GM19467 (cell line): Measurements from ENCODE around the gene FAM110C.
"Not testable (repeated sequence)": the region's sequence is repeated elsewhere in the genome, so short reads cannot be mapped to it uniquely, and the experiment has no call there.

Experiments
- ATAC-seq: cut with Tn5 transposase; IDR thresholded peaks from one replicate; pipeline ENCODE4 v1.9.1; 2021; ENCODE audit warnings: mild to moderate bottlenecking, moderate library complexity; ENCODE audit not compliant: unreplicated experiment

FAM110C gene, protein sequence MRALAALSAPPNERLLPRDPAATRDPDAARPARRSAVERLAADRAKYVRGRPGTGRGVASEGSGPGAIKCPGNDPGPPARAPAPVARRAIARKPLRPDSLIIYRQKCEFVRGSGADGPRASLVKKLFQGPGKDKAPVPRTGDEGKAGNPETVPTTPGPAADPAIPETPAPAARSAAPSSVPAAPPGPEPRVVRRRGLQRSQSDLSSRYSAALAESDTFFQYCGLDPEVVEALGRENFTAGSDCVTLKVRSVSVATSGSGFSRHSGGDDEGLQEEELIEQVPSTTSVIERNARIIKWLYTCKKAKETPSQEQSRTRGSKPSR

DNA sequence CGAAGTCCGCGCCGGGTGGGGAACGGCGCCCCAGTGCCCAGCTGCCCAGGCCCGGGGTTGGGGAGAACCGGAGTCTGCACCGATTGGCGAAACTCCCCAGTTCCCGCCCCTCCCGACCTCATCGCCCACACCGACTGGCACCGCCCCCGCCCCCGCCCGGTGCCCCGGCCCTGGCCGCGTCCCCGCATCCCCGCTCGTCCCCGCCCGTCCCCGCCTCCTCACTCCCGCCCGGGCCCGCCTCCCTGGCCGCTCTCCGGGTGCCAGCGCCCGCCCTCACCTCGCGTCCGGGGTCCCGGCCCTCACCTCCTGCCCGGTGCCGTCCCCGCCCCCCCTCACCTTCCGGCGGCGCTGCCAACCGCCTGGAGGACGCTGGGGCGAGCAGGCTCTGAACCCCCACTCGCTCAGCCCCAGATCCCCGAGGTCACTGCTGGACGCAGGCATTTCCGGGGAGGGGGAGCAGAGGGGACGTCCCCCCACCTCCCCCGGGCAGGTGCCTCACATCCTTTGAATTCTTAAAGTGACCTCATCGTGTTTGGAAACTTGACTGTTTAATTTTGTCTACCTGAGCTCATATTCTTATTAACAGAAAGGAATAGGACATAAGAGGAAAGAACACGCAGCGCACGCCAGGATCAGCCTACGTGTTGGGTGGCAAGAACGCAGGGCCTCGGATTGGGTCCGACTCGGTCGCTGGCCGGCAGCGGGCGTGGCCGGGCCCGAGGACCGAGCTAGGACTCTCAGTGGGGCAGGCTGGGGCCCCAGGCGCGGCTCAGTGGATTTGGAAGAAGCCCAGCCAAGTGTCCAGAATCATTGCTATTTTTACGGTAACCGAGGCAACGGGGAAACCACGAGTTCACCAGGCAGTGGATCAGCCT is at the start of gene FAM110C:
Gene FAM110C, minus strand, starts transcription at position 35 of the 875 bp plus-strand sequence. CDS start 120 bp downstream, outside the sequence.
- no peak for ATAC-seq

GRCh38 chr2:92326-92725 is 46.0 kb upstream of the FAM110C start:
- no peak for ATAC-seq

DNA sequence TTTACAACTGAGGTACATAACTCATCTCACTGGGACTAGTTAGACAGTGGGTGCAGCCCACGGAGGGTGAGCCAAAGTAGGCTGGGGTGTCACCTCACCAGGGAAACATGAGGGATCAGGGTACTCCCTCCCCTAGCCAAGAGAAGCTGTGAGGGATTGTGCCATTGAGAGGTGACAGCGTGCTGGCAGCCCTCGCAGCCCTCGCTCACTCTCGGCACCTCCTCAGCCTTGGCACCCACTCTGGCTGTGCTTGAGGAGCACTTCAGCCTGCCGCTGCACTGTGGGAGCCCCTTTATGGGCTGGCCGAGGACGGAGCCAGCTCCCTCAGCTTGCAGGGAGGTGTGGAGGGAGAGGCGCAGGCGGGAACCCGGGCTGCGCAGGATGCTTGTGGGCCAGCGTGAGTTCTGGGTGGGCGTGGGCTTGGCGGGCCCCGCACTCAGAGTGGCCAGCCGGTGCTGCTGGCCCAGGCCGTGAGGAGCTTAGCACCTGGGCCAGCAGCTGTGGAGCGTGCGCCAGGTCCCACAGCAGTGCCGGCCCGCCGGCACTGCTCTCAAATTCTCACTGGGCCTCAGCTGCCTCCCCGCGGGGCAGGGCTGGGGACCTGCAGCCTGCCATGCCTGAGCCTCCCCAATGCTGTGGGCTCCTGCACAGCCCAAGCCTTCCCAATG is 44.5 kb upstream of the FAM110C start:
- no peak for ATAC-seq

DNA sequence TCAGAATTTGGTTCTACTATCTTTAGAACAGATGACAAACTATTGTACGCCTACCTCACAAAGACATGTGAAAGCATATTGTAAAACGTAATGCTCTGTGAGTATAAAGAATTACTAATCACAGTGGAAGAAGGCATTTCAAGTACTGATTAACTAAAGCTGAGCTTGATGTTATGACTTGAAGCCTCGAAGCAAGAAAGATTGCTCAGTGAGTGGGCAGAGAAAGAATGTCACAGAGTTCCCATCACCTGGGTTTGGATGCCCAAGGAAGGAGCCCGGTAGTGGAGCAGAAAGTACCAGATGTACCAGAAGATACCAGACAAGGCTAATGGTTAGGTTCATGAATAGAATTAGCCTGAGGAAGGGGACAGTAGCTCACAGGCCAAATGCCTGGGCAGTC is 39.5 kb upstream of the FAM110C start:
- no peak for ATAC-seq

DNA sequence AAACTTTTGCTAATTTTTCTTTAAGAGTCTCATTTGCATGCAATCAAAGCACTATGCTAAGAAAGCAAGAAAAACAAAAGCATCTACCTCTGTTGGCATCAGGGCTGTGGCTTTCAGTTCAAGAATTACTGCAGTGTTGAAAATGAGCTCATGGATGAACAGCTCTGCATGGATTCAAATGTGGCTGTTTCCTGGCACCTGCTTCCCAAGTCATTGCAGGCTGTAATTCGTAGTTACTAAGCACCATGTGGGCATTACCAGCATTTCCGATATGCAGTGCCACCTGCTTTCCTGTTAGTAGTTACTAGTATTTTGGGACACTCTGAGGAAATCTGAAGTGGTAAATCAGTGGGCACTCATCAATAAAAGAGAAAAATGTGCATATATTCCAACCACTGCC is 37.8 kb upstream of the FAM110C start:
- no peak for ATAC-seq

DNA sequence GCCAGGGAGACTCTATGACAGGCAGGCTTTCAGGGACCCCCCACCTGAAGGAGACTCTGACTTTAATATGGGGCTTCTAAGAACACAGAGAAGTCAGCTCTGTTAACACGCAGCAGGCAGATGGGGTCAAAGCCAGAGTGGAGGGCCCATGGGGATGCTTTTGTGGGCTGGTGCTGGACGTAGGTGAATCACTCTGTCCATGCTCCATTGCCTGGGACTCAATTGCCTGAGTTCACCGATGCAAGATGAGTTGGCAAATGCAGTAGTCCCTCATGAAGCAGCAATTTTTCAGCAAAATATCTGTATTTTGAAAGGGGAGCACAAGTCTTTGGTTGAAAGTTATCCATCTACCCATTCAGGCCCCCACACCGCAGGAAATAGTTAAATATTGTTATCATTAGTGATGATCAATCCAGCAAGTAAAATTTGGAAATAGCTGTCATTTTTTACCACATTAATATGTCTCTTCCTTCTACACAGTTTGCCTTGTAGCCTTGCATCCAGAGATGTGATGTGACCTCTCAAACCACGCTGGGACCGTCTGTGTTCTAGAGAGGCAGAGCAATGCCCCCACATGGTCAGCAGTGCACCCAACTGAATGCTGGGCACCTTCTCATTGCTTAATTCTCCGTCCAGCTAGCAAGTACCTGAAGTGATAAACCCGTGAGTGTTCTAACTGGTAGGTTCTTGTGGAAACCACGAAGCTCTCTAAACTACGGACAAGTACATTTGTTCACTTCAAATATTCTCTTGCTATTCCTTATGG is 34.8 kb upstream of the FAM110C start:
- no peak for ATAC-seq

GRCh38 chr2:80378-80777 is 34.1 kb upstream of the FAM110C start:
- ATAC-seq, result no peak

DNA sequence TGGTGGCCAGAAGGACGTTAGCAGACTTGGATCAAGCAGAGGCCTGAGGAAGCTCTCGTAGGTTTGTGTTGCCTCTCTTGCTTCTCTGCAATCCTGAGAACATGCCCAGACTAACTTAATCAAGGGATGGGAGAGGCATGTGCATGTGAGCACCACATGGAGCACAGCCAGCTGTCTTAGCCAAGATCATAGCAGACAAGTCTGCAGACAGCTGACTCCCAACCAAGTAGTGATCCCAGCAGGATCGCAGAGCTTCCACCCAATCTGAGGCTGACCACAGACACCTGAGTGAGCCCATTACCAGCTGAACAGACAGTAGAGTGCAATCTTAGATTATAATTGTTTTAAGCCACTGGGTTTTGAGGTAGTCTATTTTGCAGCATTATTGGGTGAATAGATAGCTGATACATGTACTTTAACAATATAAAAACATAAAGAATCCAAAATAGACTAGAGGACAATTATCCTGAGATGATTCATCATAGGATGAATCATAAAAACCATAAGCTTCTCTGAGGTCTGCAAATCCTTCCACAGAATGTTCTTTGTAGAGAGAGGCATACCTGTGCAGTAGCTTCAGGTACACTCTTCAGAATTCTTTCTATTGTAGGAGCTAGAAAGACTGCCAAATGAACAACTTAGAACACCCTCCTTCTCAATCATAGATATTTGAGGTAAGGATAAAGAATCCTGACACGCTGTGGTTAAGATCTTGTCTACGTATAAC is 25.2 kb upstream of the FAM110C start:
- ATAC-seq, result no peak

GRCh38 chr2:69366-70344 is 23.4 kb upstream of the FAM110C start:
- no peak for ATAC-seq

- ATAC-seq, result not testable (repeated sequence)
Observed at GRCh38 chr2:68637-69036, 22.3 kb upstream of the FAM110C start.

DNA sequence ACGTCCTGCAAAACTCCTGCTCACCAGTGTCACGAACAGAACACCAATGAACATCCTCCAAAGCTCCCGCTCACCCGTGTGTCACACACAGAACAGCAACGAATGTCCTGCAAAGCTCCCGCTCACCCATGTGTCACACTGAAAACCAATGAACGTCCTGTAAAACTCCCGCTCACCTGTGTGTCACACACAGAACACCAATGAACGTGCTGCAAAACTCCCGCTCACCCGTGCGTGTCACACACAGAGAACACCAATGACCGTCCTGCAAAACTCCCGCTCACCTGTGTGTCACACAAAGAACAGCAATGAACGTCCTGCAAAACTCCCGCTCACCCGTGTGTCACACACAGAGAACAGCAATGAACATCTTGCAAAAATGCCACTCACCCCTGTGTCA is 20.5 kb upstream of the FAM110C start:
- ATAC-seq, result no peak

DNA sequence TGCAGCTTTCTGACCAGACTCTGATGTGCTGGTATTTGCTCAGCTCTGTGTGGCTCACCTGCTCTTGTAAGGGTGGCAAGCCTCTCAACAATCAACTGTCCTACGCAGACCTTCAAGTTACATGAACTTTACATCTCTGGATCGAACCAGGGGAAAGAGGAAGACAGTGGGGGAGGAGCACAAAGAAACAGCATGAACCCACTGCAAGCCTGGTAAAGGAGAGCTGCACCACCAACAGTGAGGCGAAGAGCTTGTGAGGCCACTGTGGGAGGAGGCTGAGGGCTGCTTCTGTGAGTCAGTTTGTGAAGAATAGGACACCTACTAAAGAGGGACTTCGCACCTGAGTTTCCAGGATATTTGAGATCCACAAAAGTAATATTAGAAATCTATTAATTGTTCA is 18.8 kb upstream of the FAM110C start:
- no peak for ATAC-seq

DNA sequence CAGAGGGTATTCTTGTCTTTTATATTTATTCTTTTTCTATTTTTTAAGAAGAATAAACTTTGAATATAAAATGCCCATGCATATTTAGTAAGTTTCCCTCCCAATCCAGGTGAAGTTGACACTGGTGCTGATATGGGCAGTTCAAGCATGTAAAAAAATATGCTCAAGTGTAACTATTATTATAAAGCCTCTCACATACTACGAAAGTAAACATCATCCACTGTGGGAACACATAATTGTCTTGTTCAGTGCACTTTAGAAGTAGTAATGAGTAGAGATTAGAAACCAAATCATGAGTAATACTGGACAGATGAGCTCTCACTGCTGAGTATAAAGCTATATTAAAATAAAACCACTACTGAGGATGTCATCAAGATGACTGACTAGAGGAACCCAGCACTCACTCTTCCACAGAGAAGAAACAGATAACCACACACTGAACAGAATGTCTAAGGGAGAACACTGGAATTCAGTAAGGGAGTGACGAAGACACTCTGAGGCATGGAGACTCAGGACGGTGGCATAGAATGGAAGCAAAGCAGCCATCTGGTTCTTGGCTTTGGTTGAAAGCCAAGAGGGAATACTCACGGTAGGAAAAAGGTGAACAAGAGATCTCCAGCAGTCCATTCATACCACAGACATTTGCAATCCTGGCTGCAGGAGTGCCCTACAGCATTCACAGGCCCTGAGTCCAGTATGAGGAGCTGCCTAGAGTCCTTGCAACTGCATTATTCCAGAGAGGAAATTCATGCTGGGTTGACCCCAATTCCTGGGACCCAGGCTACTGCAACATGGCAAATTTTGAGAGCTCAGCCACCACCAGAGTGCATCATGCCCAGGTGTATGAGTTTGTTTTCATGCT is 9.5 kb upstream of the FAM110C start:
- no peak for ATAC-seq

DNA sequence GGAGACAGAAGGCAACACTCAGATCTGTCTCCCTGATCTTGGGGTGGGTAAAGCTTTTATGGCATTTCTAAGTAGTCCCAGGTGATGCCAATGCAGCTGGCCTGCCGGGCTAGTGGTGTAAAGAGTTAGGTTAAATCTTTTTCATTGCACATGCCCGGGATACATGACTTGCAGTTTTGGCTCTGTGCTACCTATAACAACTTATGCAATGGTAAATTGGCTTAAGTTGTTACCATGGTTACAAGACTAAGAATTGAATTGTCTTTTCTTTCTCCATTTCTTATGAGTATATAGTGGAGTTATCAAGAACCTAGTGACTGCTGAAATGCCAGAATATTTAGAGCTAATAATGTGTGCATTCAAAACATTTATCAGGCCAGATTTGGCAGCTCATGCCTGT is 5.3 kb upstream of the FAM110C start:
- no peak for ATAC-seq

GRCh38 chr2:47737-48136 is 1.4 kb upstream of the FAM110C start:
- no peak for ATAC-seq

DNA sequence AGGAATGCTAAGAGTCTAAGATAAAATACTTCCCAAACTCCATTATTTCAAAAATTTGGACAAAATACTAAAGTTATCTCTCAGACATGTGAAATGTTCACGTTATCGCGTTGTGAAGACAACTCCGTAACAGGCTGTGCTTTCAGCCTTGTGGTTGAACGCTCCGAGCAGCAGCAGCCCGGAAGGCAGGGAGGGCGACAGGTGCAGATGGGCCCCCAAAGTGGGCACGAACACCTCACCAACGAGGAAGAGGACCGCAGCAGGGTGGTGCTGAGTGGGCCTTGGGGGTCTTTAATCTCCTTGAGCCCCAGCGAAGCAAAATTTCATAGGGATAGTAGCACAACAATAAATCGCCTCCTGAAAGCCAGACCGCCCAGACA is 1.0 kb upstream of the FAM110C start:
- ATAC-seq, result no peak

- no peak for ATAC-seq
Observed at GRCh38 chr2:46131-46470, 204 bp downstream of the FAM110C start.
